ENCODE measurements around the gene DMKN.

- TF ChIP-seq POLR2A (IDR thresholded peaks at IDR 0.05; ENCODE audit: low read length) = no peak
- TF ChIP-seq CTCF (IDR thresholded peaks at IDR 0.05) = no peak
- TF ChIP-seq MAX (IDR thresholded peaks at IDR 0.05) = no peak
- no peak for TF ChIP-seq JUN (IDR thresholded peaks at IDR 0.05)
- no peak for TF ChIP-seq CEBPB (IDR thresholded peaks at IDR 0.05)
- no peak for TF ChIP-seq REST (IDR thresholded peaks at IDR 0.05)
- no peak for TF ChIP-seq RAD21 (conservative IDR thresholded peaks at IDR 0.05 in 1 of 2, IDR thresholded peaks at IDR 0.05 in 1 of 2)
- no peak for TF ChIP-seq MYC (IDR thresholded peaks at IDR 0.05; ENCODE audit: borderline replicate concordance, low read length)
- TF ChIP-seq HOXA7 (CRISPR knock-in tag; IDR thresholded peaks at IDR 0.05) = no peak
- no peak for TF ChIP-seq MAFK (IDR thresholded peaks at IDR 0.05; ENCODE audit: partially characterized antibody)
Measured at GRCh38 chr19:35525873-35526272, 12.4 kb upstream of the DMKN start.
